RPMI8226 (cell line): ENCODE measurements around the gene PDE1A.

Experiments
- DNase-seq: peaks from one replicate; pipeline ENCODE4 v3.0.0-alpha.2; 2015

PDE1A gene

GRCh38 chr2:182115258-182115657, 311.6 kb downstream of the PDE1A start:
- no peak for DNase-seq

GRCh38 chr2:182113334-182113733, 313.5 kb downstream of the PDE1A start:
- no peak for DNase-seq

- no peak for DNase-seq
These were observed 316.5 kb downstream of the PDE1A start for GRCh38 chr2:182110347-182110746.

- no peak for DNase-seq
These were observed 323.3 kb downstream of the PDE1A start for GRCh38 chr2:182103526-182103925.

- DNase-seq, result no peak
These were observed 325.6 kb downstream of the PDE1A start for GRCh38 chr2:182101263-182101662.

GRCh38 chr2:182098648-182099047, 328.2 kb downstream of the PDE1A start:
- no peak for DNase-seq

GRCh38 chr2:182097571-182098164, 329.2 kb downstream of the PDE1A start:
- DNase-seq, result no peak

GRCh38 chr2:182090486-182090885, 336.4 kb downstream of the PDE1A start:
- no peak for DNase-seq
